ENCODE results near the gene COX11.

Gene COX11

GRCh38 chr17:54919425-54919824, 49.0 kb downstream of the COX11 start:
- no peak overlapping the region for H3K4me3 ChIP-seq (ENCODE audit: low read depth, low read length)
- TF ChIP-seq CTCF (IDR thresholded peaks at IDR 0.05; ENCODE audit: low read depth, low read length, missing control alignments): no peak
- DNase-seq (ENCODE audit: low read depth): no peak

GRCh38 chr17:54916721-54917120, 51.7 kb downstream of the COX11 start:
- no peak overlapping the region for H3K4me3 ChIP-seq (ENCODE audit: low read depth, low read length)
- DNase-seq (ENCODE audit: low read depth): no peak
- TF ChIP-seq CTCF (IDR thresholded peaks at IDR 0.05; ENCODE audit: low read depth, low read length, missing control alignments): no peak
